HEK293 (cell line): ENCODE data around the gene SCUBE3.

Source experiments
- SP2 ChIP-seq: fragments of 450-650 bp; formaldehyde crosslinking; IDR thresholded peaks from 2 replicates; pipeline ENCODE4 v1.5.1; 2016; ENCODE audit warnings: missing biosample characterization, missing genetic modification characterization
- YY1 ChIP-seq: fragments of 450-650 bp; formaldehyde crosslinking; IDR thresholded peaks from 2 replicates; pipeline ENCODE4 v1.5.1; 2018; ENCODE audit warnings: missing biosample characterization, missing genetic modification characterization
- ZNF24 ChIP-seq: fragments of 450-650 bp; formaldehyde crosslinking; IDR thresholded peaks from 2 replicates; pipeline ENCODE4 v1.5.1; 2016; ENCODE audit warnings: missing biosample characterization, missing genetic modification characterization
- ZNF747 ChIP-seq: fragments of 450-650 bp; formaldehyde crosslinking; IDR thresholded peaks from 2 replicates; pipeline ENCODE4 v1.5.1; 2016; ENCODE audit warnings: missing biosample characterization, missing genetic modification characterization
- ZNF830 ChIP-seq: fragments of 450-650 bp; IDR thresholded peaks from 2 replicates; pipeline ENCODE4 v1.5.0; 2018; ENCODE audit warnings: missing biosample characterization, missing genetic modification characterization, low read depth, mild to moderate bottlenecking, moderate library complexity
- TF ChIP-seq, protein P1 (sequence below): fragments of 450-650 bp; formaldehyde crosslinking; IDR thresholded peaks from 2 replicates; pipeline ENCODE4 v1.5.1; 2016; ENCODE audit warnings: missing biosample characterization, missing genetic modification characterization
- TF ChIP-seq, protein P2 (sequence below): fragments of 450-650 bp; formaldehyde crosslinking; IDR thresholded peaks from 2 replicates; pipeline ENCODE4 v1.5.1; 2017; ENCODE audit warnings: missing biosample characterization, missing genetic modification characterization

DNA sequence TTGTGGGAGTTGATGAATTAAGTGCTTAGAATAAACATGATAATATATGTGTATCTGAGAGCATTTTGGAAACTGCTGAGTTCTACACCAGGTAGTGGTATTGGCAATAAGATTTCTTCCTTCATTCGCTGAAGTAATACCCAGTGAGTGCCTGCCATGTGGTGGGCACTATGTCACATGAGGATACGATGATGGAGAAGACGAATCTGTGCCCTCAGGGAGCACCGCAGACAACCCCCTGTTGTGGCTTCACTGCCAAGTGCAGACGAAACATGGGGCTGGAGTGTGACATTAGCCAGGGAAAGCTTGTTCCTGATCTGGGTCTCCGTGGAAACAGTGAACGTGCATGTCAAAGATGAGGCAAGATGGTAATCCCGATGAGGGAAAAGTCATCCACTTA, 53.7 kb downstream of the SCUBE3 start:
- TF ChIP-seq, protein P1, sequence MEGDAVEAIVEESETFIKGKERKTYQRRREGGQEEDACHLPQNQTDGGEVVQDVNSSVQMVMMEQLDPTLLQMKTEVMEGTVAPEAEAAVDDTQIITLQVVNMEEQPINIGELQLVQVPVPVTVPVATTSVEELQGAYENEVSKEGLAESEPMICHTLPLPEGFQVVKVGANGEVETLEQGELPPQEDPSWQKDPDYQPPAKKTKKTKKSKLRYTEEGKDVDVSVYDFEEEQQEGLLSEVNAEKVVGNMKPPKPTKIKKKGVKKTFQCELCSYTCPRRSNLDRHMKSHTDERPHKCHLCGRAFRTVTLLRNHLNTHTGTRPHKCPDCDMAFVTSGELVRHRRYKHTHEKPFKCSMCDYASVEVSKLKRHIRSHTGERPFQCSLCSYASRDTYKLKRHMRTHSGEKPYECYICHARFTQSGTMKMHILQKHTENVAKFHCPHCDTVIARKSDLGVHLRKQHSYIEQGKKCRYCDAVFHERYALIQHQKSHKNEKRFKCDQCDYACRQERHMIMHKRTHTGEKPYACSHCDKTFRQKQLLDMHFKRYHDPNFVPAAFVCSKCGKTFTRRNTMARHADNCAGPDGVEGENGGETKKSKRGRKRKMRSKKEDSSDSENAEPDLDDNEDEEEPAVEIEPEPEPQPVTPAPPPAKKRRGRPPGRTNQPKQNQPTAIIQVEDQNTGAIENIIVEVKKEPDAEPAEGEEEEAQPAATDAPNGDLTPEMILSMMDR (tag by site-specific recombination) = no peak
- TF ChIP-seq, protein P2, sequence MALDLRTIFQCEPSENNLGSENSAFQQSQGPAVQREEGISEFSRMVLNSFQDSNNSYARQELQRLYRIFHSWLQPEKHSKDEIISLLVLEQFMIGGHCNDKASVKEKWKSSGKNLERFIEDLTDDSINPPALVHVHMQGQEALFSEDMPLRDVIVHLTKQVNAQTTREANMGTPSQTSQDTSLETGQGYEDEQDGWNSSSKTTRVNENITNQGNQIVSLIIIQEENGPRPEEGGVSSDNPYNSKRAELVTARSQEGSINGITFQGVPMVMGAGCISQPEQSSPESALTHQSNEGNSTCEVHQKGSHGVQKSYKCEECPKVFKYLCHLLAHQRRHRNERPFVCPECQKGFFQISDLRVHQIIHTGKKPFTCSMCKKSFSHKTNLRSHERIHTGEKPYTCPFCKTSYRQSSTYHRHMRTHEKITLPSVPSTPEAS (tag by site-specific recombination) = no peak
- TF ChIP-seq ZNF24 (tag by site-specific recombination) (no peak), ZNF830 (tag by site-specific recombination) (no peak), YY1 (tag by site-specific recombination) (no peak), SP2 (tag by site-specific recombination) (no peak), ZNF747 (tag by site-specific recombination) (no peak)
